HG03439 (cell line): Measurements from ENCODE around the gene TSPAN16.
A peak's percentile ranks its signal among the peaks of the same experiment; 100 is the strongest.
"Not testable (repeated sequence)": the region's sequence is repeated elsewhere in the genome, so short reads cannot be mapped to it uniquely, and the experiment has no call there.

ENCODE experiments used
- ATAC-seq: cut with Tn5 transposase; IDR thresholded peaks from one replicate; pipeline ENCODE4 v1.9.1; 2021; ENCODE audit warnings: mild to moderate bottlenecking, moderate library complexity; ENCODE audit not compliant: unreplicated experiment

Gene TSPAN16

DNA sequence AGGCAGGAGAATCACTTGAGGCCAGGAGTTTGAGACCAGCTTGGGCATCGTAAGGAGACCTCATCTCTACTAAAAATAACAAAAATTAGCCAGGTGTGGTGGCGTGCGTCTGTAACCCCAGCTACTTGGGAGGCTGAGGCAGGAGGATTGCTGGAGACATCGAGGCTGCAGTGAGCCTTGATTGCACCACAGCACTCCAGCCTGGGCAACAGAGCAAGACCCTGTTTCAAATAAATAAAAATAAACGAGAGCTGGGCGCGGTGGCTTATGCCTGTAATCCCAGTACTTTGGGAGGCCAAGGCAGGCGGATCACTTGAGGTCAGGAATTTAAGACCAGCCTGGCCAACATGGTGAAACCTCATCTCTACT lies 44.1 kb downstream of the TSPAN16 start:
- ATAC-seq, result not testable (repeated sequence)

DNA sequence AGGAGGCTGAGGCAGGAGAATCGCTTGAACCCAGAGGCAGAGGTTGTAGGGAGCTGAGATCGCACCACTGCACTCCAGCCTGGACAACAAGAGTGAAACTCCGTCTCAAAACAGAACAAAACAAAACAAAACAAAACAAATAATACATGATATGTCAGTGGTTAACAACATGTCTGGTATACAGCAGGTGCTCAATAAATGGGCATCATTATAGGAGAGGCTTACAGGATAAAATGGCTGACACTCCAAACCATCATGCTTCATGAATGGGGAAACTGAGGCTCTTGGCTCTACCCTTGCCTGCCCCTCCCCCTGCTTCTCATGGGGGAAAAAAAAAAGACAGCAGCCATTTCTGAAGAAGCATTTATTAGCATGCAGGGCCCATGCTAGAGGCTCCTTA lies 46.5 kb downstream of the TSPAN16 start:
- ATAC-seq, result no peak

DNA sequence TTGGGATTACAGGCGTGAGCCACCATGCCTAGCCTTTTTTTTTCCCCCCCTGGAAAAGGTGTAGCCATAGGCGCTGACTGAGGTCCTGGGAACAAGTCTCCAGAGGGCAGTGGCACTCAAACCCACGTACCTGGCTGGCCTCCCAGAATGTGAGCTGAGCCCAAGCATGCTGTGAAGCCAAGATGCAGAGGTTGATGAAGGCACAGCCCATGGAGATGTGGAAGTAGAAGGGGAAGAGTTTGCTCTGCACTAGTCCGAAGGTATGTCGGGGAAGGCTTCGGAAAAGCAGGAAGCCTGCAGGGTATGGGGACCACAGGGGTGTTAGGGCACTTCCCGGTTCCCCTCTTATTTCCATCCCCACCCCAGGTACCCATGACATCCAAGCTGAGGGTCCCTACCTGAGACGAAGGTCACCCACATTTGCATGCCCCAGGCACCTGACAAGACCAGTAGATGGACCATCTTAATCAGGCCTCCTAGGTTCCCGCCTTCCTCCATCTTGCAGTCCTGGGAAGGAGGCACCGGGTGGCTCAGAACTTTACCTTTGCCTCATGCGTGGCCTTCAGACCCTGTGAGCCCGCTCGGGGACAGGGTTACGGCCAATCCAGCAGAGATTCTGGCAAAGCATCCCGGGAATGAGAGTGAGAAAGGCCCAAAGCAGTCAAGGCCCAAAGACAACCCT lies 49.3 kb downstream of the TSPAN16 start:
- no peak for ATAC-seq

DNA sequence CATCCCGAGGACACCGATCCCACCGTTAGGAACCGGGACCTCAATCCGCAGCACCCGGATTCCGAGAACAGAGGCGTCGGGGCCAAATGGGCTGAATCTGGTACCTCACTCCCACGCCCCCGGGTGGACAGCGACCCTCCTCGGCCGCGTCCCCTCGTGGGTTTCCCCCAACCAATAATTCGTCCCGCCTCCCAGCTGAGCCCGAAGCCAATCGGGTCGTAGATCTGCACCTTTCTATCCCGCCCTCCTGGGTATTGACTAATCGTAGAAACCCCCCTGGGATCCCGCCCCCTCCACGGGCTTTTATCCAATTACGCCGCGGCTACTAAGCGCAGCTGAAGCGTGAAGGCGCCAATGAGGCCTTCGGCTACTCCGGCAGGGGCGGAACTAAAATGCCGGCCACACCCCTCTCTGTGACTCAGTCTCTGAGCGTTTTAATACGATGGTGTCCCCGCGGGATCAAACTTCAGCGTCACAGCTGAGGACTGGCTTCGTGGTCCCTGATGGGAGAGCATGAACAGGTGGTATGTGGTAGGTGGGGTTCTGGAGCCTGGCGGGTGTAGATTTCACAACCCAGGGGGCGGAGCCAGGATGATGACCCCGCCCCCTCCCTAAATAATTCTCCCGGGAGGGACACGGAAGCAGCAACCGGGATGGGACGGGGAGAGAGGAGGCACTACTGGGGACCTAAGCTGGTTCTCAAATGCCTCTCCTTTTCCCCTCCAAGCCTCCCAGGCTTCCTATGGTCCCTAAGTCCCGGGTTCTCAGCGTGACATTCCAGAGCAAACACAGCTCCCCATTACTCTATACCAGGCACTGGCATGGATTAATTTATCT lies 50.4 kb downstream of the TSPAN16 start, which contains the start of the genes CCDC159 and TMEM205:
TSS of gene CCDC159 (plus strand) at position 416 of the 837 bp plus-strand sequence. CDS start at position 504, 88 bp downstream.
TSS of gene TMEM205 (minus strand) at position 165 of the 837 bp plus-strand sequence. CDS start 649 bp downstream, outside the sequence.
- ATAC-seq, result peak; percentile 90

DNA sequence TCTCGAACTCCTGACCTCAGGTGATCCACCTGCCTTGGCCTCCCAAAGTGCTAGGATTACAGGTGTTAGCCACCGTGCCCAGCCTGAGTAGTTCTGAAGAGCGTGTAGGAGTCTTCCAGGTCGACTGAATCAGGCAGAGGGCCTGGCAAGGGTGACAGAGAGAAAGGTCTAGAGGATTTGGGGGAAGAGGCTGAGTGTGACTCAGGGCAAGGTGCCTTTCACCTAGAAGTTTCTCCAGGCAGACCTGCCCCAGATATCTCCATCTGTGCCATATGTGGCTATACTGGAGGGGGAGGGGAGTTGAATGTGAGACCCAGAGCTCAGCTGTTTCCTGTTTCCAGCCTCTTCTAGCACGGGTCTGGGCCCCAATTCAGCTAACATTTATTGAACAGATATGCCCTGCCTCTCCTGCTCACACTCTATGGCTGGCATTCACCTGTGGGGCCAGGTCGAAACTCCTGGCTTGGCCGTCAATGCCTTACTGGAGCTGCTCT lies 51.6 kb downstream of the TSPAN16 start:
- ATAC-seq, result no peak

DNA sequence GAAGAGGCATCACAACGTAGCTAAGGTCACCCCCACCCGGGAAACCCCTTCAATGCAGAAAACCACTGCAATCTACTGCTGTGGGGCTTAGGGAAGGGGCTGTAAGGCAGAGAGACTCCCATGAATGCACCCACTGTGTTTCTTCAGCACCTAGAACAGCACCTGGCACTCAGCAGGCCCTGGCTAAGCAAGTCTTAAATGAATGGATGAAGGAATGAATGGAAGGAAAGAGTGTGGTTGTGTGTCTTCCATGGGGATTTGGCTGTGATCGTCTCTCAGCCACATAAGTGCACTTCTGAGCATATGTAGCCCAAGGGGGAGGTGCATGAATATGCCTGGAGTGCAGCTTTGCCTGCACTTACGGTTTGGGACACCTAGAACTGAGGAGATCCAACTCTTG lies 53.2 kb downstream of the TSPAN16 start:
- ATAC-seq, result no peak

DNA sequence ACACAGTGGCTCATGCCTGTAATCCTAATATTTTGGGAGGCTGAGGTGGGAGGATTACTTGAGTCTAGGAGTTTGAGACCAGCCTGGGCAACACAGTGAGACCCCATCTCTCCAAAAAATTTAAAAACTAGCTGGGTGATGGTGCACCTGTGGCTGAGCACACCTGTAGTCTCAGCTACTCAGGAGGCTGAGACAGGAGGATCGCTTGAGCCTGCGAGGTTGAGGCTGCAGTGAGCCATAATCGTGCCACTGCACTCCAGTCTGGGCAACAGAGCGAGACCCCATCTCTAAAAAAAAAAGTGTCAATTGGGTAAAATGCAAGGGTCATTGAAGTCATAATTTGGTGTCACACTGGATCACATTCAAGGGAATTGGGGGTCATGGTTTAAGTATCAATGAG lies 58.1 kb downstream of the TSPAN16 start:
- ATAC-seq, result not testable (repeated sequence)

DNA sequence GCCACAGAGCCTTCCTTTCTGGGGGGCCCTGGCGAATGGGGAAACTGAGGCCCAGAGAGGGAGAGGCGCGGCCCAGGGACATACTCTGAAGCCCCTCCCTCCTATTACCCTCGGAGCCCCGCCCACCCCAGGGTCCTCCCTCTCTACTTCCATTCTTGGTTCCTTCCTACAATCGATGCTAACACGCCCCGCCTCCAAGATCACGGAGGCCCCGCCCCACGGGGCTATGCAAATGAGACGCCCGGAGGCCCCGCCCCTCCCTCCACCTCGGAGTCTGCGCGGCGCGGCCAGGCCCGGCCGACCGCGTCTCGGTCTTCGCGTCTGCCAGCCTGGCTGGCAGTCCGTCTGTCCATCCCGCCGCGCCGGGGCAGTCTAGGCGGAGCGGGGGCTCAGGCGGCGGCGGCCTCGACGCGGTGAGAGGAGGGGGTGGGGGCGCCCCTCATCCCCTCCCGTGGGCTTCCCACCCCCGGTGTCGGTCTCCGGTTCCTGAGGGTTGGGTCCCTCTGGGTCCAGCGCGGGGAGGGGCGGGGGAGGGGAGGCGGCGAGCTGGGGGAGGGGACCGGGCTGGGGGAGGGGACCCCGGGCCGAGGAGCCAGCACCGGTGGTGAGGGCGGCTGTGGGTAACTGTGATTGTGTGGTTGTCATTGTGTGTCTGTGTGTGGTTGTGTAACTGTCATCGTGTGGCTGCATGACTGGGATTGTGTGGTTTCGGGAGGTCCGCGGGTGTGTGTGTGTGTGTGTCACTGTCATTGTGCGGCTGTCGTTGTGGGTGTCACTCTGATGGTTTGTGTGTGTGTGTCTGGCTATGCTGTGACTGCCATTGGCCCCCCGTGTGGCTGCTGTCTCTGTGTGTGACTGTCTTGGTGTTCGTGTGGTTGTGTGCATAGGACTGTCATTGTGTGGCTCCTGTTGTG lies 59.5 kb downstream of the TSPAN16 start, which contains the start of gene PLPPR2:
TSS of gene PLPPR2 (plus strand) at position 273 of the 914 bp plus-strand sequence. CDS start 2,242 bp downstream, outside the sequence.
- no peak for ATAC-seq

DNA sequence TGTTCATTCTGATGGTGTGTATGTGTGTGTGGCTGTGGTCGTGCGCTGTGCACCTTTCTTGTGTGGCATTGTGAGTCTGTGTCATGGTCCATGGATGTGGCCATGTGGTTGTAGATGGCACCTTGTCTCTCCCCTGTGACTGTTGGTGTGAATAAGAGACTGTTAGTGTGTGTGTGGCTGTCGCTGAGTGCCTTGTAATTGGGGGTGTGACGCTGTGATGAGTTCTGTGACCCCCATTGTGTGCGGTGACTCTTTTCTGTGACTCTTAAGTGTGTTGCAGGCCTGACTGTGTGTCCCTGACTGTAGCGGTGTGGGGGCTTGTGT lies 60.1 kb downstream of the TSPAN16 start:
- no peak for ATAC-seq

DNA sequence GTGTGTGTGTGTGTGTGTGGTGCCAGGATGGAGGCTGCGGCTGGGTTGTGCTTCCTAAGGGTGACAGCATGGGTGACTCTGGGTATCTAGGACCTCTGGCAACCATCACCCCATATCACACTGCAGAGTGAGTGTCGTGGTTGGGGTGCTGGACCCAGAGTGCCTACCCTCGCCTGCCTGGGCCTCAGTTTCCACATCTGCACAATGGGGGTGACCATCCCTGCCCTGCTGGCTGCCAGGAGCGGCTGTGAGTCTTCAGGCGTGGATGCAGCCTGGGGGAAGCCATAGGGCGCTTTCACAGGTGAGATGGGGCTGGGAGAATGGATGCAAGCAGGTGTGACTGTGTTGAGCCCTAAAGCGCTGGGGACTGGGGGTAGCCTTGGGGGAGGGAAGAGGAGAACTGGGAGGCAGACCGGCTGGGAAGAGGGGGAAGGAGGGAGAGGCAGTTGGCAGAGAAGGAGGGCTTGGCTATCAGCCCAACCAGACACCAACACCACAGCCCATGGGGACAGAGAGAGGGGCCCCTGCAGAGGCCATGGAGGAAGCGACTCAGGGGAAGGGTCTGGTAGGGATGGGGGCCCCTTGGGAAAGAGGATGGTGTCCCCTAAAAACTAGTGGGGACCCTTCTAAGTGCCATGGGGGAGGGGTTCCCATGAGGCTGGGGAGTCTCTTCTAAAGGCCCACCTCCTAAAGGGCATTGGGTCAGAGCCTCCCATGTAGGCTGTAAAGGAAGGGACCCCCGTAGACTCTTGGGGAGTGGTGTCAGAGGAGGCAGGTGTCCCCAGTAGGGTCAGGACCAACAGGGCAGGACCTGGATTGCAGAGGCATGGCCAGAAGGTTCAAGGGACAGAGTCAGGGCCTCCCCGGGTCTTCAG lies 61.0 kb downstream of the TSPAN16 start:
- ATAC-seq, result no peak

DNA sequence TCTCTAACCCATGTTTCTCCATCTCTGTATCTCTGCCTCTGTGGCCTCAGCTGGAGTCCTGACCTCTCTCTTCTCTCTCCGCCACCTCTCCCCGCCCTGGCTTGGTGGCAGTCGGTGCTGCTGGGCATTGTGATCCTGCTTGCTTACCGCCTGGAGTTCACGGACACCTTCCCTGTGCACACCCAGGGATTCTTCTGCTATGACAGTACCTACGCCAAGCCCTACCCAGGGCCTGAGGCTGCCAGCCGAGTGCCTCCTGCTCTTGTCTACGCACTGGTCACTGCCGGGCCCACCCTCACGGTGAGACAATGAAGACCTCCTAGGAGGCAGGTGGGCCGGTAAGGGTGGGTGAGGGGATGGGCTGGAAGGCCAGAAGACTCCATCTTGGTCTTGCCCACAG lies 63.5 kb downstream of the TSPAN16 start:
- no peak for ATAC-seq

DNA sequence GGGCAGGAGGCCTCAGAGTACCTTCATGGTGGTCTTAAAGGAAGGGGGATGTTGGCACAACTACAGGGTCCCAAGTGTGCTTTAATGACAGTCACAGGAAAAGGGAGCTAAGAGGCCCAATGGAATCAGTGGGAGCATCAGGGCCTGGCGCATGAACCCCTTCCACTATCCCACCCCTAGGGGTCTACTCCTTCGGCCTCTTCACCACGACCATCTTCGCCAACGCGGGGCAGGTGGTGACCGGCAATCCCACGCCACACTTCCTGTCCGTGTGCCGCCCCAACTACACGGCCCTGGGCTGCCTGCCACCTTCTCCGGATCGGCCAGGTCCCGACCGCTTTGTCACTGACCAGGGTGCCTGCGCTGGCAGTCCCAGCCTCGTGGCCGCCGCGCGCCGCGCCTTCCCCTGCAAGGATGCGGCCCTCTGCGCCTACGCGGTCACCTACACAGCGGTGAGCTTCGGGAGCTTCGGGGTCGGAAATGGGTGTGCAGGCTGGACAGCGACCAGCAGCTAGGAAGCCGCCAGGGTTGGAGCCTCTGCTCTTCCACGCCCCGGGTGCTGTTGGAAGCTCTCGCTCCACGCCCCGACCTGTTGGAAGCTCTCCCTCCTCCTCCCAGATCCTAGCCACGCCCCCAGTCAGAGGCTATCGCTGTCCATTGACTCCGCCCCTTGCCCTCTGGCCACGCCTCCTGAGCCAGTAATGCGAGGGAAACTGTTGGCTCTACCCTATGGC lies 65.2 kb downstream of the TSPAN16 start:
- no peak for ATAC-seq

DNA sequence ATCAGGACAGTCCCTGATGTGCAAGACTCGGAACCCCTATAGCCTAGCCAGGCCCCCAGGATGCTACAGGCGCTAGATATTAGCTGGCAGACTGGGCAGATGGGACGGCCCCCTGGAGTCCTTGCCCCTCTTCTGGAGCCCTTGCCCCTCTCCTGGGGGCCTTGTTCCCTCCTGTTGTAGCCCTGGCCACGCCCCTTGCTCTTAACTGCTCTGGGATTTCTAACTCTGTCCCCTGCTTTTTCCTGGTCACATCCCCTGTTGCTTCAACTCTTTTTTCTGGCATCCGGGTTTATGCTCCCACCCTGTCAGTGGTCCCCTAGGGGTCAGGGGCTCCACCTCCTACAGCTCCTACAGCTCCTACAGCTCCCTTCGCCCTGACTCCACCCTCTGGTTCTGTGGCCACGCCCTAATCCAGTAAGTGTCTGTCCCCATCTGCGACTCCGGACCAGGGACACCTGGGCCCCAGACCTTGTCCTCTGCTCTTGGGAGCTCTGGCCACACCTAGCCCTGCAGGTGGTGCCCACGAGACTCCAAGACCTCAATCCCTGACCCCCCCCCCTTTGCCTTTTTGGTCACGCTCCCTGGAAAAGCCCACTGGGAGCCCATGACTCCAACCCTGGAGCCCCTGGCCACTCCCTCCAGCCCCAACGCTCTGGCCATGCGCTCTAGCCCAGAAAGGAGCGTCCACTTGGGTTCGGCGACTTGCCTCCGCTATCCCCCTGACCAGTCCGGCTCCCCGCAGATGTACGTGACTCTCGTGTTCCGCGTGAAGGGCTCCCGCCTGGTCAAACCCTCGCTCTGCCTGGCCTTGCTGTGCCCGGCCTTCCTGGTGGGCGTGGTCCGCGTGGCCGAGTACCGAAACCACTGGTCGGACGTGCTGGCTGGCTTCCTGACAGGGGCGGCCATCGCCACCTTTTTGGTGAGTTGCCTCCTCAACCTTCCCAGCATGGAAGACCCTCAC lies 66.1 kb downstream of the TSPAN16 start:
- ATAC-seq, result no peak

DNA sequence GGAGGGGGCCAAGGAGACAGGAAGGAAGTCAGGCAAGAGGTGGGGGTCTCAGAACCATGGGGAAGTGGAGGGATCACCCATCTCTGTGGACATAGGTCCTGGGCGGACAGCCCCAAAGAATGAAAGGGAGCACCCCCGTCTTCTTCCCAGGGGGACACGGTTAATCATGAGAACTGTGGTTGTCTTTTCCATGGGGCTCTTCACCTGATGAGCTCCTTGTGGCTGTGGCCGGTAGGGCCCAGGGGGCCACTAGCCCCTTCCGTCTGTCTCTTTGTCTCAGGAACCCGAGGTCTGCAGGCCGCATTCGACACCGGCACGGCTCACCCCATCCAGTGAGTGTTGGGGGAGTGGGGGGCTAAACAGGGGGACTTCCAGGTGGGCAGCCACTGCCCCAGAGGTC lies 67.9 kb downstream of the TSPAN16 start:
- no peak for ATAC-seq

DNA sequence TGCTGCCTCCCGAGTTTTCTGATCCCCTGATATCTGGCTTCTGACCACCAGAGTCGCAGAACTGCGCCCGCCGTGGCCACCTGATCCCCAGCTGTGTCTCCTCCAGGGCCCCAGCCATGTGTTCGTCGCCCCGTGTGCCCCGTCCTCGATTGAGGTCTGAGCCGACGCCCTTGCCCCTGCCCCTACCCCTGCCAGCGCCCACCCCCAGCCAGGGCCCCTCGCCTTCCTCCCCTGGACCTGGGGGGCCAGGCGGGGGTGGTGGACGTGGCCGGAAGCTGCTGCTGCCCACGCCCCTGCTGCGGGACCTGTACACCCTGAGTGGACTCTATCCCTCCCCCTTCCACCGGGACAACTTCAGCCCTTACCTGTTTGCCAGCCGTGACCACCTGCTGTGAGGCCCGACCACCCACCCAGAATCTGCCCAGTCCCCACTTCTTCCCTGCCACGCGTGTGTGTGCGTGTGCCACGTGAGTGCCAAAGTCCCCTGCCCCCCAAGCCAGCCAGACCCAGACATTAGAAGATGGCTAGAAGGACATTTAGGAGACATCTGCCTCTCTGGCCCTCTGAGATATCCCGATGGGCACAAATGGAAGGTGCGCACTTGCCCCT lies 68.4 kb downstream of the TSPAN16 start:
- ATAC-seq, result no peak

DNA sequence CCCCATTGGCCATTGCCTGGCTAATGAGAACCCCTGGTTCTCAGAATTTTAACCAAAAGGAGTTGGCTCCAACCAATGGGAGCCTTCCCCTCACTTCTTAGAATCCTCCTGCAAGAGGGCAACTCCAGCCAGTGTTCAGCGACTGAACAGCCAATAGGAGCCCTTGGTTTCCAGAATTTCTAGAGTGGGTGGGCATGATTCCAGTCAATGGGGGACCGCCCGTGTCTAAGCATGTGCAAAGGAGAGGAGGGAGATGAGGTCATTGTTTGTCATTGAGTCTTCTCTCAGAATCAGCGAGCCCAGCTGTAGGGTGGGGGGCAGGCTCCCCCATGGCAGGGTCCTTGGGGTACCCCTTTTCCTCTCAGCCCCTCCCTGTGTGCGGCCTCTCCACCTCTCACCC lies 69.0 kb downstream of the TSPAN16 start:
- no peak for ATAC-seq
